Bronchial epithelial cell (primary cell): ENCODE results near the gene PHF20. TPM values are rescaled to one million over a fixed set of nuclear protein-coding genes. Genes with fewer than 3 reads are reported as not detected.
"Not testable (repeated sequence)": the region's sequence is repeated elsewhere in the genome, so short reads cannot be mapped to it uniquely, and the experiment has no call there.

ENCODE experiments used
- DNase-seq: peaks from one replicate; pipeline ENCODE4 v3.0.0-alpha.2; 2010; ENCODE audit warnings: low read depth
- FAIRE-seq: peaks from 2 replicates; lab custom pipeline; 2011; peaks lifted over from hg19 to GRCh38; lab: Jason Lieb, UNC
- H3K27me3 ChIP-seq: 2 replicates; pipeline ENCODE4 v1.5.1; 2011; ENCODE audit warnings: low read length; ENCODE audit not compliant: control insufficient read depth, insufficient read depth
- H3K36me3 ChIP-seq: 2 replicates; pipeline ENCODE4 v1.5.1; 2011; ENCODE audit warnings: low read length; ENCODE audit not compliant: control insufficient read depth, insufficient read depth
- H3K4me3 ChIP-seq: 2 replicates; pipeline ENCODE4 v1.5.1; 2011; ENCODE audit warnings: mild to moderate bottlenecking, low read depth, low read length, control low read depth
- CTCF ChIP-seq: IDR thresholded peaks from 2 replicates; pipeline ENCODE4 v1.5.1; 2011; ENCODE audit warnings: mild to moderate bottlenecking, moderate library complexity, low read length, control low read depth, inconsistent platforms; ENCODE audit not compliant: insufficient read depth, severe bottlenecking
- total RNA-seq: library from RNA; depleted of rRNA; stranded (reverse); fragments of >200 nt; gene quantifications from 2 replicates; pipeline ENCODE4 v1.2.1, GENCODE V29; 2014

The PHF20 gene
- total RNA-seq, 1 donor from 2014 or later: 24.0 TPM

GRCh38 chr20:35739294-35740163 lies 32.3 kb upstream of the PHF20 start:
- peak overlapping the region; percentile 4 for H3K4me3 ChIP-seq
- H3K36me3 ChIP-seq: peaks cover 22% of the 10 kb centered on the region
- FAIRE-seq (no peak), DNase-seq (peak; percentile 63)
- peak; percentile 21 for TF ChIP-seq CTCF
- no peaks in the 10 kb centered on the region for H3K27me3 ChIP-seq

- FAIRE-seq (no peak), DNase-seq (peak; percentile 99)
- Histone ChIP-seq H3K27me3 (no peaks in the 10 kb centered on the region), H3K4me3 (peak within 1 kb of the TSS; percentile 93), H3K36me3 (peaks cover 13% of the 10 kb centered on the region)
- peak; percentile 47 for TF ChIP-seq CTCF
Measured at GRCh38 chr20:35741892-35742740, 29.7 kb upstream of the PHF20 start, which contains the start of gene RBM39. TSS of gene RBM39 (minus strand) at chr20:35742260. CDS start at chr20:35740874, 1,386 bp downstream.

GRCh38 chr20:35742741-35743523 lies 28.9 kb upstream of the PHF20 start:
- Histone ChIP-seq H3K4me3 (peak overlapping the region; percentile 58), H3K36me3 (peaks cover 11% of the 10 kb centered on the region), H3K27me3 (no peaks in the 10 kb centered on the region)
- TF ChIP-seq CTCF: no peak
- FAIRE-seq (no peak), DNase-seq (peak; percentile 30)

GRCh38 chr20:35743693-35744491 lies 27.9 kb upstream of the PHF20 start:
- FAIRE-seq: no peak
- Histone ChIP-seq H3K4me3 (no peak overlapping the region), H3K36me3 (peaks cover 7% of the 10 kb centered on the region), H3K27me3 (no peaks in the 10 kb centered on the region)
- no peak for TF ChIP-seq CTCF
- no peak for DNase-seq

GRCh38 chr20:35744492-35744841 lies 27.3 kb upstream of the PHF20 start:
- not testable (repeated sequence) for H3K4me3 ChIP-seq, FAIRE-seq, H3K36me3 ChIP-seq, H3K27me3 ChIP-seq, DNase-seq
